Dendritic cell treated with granulocyte-macrophage colony-stimulating factor and Interleukin-4, amounts not matched to agents 40 ng/mL and 50 ng/mL, for 4 days (primary cell): Measurements from ENCODE around the gene TBL3.
A peak's percentile ranks its signal among the peaks of the same experiment; 100 is the strongest.

Experiments
- H3K27ac Mint-ChIP-seq: one replicate; pipeline ENCODE4 v1.8.0; 2022; ENCODE audit warnings: mild to moderate bottlenecking, mixed read lengths
- H3K27me3 Mint-ChIP-seq: one replicate; pipeline ENCODE4 v1.8.0; 2022; ENCODE audit warnings: mild to moderate bottlenecking, mixed read lengths
- H3K36me3 Mint-ChIP-seq: one replicate; pipeline ENCODE4 v1.8.0; 2022; ENCODE audit warnings: low read depth, mixed read lengths
- H3K4me1 Mint-ChIP-seq: one replicate; pipeline ENCODE4 v1.8.0; 2022; ENCODE audit warnings: low read depth, mixed read lengths
- H3K4me3 Mint-ChIP-seq: one replicate; pipeline ENCODE4 v1.8.0; 2022; ENCODE audit warnings: mild to moderate bottlenecking, moderate library complexity, mixed read lengths
- H3K9me3 Mint-ChIP-seq: one replicate; pipeline ENCODE4 v1.8.0; 2022; ENCODE audit warnings: mixed read lengths
- intact Hi-C: fragments of 100-400 bp; cut with micrococcal nuclease; formaldehyde crosslinking; loops from one replicate; pipeline ENCODE4 v1.15.0; 2022

The TBL3 gene

DNA sequence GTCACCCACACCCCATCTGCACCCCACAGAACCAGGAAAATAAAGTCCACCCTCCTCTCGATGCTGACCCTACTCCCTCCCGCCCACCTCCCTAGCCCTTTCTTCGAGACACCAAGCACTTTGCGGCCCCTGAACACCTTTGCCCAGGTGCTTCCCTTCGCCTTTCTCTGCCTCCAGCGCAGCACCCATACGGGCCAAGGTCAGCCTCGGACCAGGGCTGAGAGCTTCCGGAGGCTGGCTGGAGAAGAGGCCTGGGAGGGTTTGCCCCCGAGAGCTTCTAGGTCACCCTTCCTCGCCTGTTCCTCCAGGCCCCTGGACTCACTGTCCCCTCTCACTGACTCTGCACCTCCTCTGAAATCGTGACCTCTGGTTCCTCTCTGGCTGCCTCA, 52.2 kb downstream of the TBL3 start:
- Mint-ChIP-seq H3K27me3 (peaks cover 81% of the 10 kb centered on the region), H3K4me3 (no peak overlapping the region), H3K4me1 (peaks cover 43% of the 10 kb centered on the region), H3K36me3 (no peaks in the 10 kb centered on the region), H3K27ac (peak overlapping the region; percentile 67), H3K9me3 (no peaks in the 10 kb centered on the region)
- intact Hi-C loops, result no loop called here

GRCh38 chr16:2025251-2025650, 53.4 kb downstream of the TBL3 start:
- Mint-ChIP-seq H3K27ac (peak overlapping the region; percentile 67), H3K27me3 (peaks cover 76% of the 10 kb centered on the region), H3K4me3 (no peak overlapping the region)

DNA sequence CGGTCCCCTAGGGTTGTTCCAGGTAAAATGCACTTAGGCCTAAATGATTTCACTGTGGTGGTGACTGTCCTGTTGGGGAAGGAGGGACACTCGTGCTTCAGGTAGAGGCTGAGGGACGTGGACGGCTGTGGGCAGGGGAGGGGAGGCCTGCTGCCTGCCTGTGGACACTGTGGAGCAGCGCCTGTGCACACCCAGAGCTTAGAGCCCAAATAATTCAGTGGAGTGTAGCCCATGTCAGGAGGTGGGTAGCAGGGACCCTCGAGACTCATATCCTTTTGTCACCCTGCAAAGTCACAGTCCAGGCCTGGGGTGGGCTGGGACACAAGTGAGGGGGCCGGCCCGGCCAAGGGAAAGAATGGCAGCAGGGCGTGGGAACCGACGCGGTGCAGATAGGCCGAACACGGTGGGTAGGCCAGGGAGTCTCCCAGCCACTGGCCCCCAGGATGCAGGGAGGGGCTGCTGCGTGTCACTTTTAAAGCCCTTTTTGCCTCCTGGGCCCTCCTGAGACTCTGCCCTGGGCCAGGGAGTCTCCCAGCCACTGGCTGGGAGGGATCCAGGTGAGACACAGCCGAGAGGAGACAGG, 54.1 kb downstream of the TBL3 start:
- H3K4me3 Mint-ChIP-seq, result peak overlapping the region; percentile 40
- intact Hi-C loops, result no loop called here
- no peaks in the 10 kb centered on the region for H3K9me3 Mint-ChIP-seq
- peaks cover 74% of the 10 kb centered on the region for H3K27me3 Mint-ChIP-seq
- no peaks in the 10 kb centered on the region for H3K36me3 Mint-ChIP-seq
- H3K27ac Mint-ChIP-seq, result no peak overlapping the region
- H3K4me1 Mint-ChIP-seq, result peaks cover 33% of the 10 kb centered on the region

More at GRCh38 chr16:2025251-2025650, 53.4 kb downstream of the TBL3 start:
- Mint-ChIP-seq H3K36me3 (no peaks in the 10 kb centered on the region), H3K4me1 (peaks cover 39% of the 10 kb centered on the region), H3K9me3 (no peaks in the 10 kb centered on the region)
- intact Hi-C loops, result no loop called here

DNA sequence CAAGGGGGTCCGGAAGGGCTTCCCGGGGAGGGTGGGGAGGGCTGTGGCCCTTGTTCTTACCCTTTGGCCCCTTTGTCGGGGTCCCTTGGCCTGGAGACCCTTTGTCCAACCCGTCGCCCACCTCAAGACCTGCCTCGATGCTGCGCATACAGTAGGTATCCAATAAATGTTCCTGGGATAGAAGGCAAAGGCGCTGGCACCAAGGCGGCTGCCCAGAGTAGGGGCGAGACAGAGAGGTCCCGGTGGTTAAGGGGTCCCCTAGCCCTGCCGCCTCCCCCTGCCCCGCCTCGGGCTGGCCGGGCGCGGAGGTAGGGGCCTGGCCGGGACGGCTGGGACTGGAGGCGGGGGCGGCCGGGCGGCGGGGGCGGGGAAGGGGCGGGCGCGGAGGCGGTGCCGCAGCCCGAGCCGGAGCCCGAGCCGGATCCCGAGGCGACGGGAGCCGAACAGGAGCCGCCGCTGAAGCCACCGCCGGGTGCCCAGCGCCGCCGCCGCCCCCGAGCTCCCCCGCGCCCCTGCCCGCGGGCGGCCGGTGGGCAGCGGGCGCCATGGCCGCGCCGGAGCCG, 54.7 kb downstream of the TBL3 start, which contains the start of gene NHERF2:
Gene NHERF2 (plus strand): TSS at position 442 of the 563 bp plus-strand sequence. CDS start 104 bp downstream, at position 546.
- Mint-ChIP-seq H3K4me1 (peaks cover 33% of the 10 kb centered on the region), H3K27me3 (peaks cover 70% of the 10 kb centered on the region), H3K4me3 (peak within 1 kb of the TSS; percentile 67), H3K9me3 (no peaks in the 10 kb centered on the region), H3K36me3 (no peaks in the 10 kb centered on the region), H3K27ac (no peak within 1 kb of the TSS)
- intact Hi-C loops, result no loop called here

DNA sequence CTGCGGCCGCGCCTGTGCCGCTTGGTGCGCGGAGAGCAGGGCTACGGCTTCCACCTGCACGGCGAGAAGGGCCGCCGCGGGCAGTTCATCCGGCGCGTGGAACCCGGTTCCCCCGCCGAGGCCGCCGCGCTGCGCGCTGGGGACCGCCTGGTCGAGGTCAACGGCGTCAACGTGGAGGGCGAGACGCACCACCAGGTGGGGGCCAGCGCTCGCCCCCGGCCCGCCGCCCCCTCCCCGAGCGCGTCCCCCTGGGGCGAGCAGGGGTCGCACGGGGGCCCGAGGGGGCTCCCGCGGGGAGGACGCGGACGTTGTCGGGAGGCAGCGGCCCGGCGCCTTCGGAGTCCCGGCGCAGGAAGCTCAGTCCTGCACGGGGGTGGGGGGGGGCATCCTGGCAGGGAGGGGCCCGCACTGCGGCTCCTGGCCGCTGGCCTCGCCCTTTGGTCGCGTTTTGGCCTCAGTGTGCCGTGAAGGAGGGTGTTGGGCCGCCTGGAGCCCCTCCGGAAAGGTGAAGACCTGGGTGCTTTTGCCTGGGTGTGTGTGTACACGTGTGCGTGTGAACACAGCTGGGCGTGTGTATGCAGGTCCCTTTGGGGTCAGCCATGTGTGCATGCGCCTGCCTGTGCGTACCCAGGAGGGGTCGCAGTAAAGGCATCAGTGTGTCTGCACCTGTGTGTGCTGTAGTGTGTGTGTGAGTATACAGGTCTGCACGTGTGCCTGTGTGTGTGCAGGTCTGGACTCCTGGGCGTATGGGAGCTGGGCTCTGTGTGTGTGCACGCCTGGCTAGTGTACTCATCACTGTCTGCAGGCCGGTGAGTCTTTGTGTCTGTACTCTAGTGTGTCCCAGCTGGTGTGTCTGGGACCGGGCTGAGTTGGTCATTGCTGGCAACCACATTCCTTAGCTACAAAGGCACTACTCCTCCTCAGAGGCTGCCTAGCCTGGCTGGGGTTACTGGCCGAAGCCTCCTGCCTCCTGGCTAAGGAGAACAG, 55.5 kb downstream of the TBL3 start:
- Mint-ChIP-seq H3K27me3 (peaks cover 69% of the 10 kb centered on the region), H3K9me3 (no peaks in the 10 kb centered on the region), H3K4me3 (peak overlapping the region; percentile 67), H3K4me1 (peaks cover 34% of the 10 kb centered on the region), H3K36me3 (no peaks in the 10 kb centered on the region), H3K27ac (no peak overlapping the region)
- intact Hi-C loops, result no loop called here

DNA sequence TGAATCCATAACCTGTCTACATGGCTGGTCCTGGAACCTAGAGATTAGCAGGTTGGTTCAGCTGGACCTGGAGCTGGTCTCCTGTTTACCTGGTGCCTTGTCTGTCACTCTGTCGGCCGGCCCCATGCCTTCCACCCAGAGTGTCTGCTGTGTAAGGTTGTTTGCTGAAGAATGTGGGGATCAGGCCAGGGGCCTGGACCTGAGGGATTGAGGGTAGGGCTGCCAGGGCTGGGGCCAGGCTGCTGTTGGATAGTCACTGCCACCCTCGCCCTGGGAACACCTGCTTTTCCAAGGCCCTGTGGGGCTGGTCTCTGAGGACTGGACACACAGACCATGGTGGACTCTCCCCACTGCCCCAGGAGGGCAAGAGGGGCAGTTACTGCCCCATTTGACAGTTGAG, 56.3 kb downstream of the TBL3 start:
- H3K27me3 Mint-ChIP-seq, result peaks cover 71% of the 10 kb centered on the region
- H3K4me1 Mint-ChIP-seq, result peaks cover 34% of the 10 kb centered on the region
- H3K27ac Mint-ChIP-seq, result no peak overlapping the region
- H3K4me3 Mint-ChIP-seq, result no peak overlapping the region
- intact Hi-C loops, result no loop called here
- no peaks in the 10 kb centered on the region for H3K36me3 Mint-ChIP-seq
- H3K9me3 Mint-ChIP-seq, result no peaks in the 10 kb centered on the region

DNA sequence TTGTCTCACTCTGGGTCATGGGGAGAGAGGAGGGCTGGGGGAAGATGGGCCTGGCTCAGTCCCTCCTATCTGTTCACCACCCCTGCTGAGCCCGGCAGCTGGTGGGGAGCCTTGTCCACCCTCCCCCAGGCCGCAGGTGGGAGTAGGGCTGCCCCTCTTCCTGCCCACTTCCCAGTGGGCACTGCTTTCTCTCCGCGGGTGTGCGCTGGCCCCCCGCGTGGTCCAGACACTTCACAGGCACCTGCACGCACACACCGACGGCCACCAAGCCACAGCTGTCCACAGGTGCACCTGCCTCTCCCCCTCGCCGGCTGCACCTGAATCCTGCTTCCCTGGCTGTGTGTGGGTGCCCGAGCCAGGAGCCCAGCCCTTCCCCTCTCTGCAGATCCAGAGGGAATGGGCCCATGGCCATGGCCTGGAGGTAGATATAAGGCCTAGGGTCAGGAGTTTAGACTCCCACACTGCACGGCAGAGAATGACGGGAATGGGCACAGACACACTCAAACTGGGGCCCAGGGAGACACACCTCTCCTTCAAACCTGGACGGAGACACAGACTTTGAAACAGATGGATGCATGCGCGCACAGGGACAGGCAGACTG, 56.9 kb downstream of the TBL3 start:
- intact Hi-C loops, result no loop called here
- Mint-ChIP-seq H3K9me3 (no peaks in the 10 kb centered on the region), H3K36me3 (no peaks in the 10 kb centered on the region), H3K27me3 (peaks cover 76% of the 10 kb centered on the region), H3K4me1 (peaks cover 35% of the 10 kb centered on the region), H3K4me3 (no peak overlapping the region), H3K27ac (no peak overlapping the region)

- Mint-ChIP-seq H3K36me3 (no peaks in the 10 kb centered on the region), H3K4me1 (peaks cover 33% of the 10 kb centered on the region), H3K4me3 (no peak overlapping the region), H3K27ac (no peak overlapping the region), H3K27me3 (peaks cover 76% of the 10 kb centered on the region), H3K9me3 (no peaks in the 10 kb centered on the region)
- intact Hi-C loops, result no loop called here
These were observed 57.5 kb downstream of the TBL3 start for GRCh38 chr16:2029350-2029749.

GRCh38 chr16:2030036-2030435, 58.2 kb downstream of the TBL3 start:
- Mint-ChIP-seq H3K4me1 (peaks cover 31% of the 10 kb centered on the region), H3K4me3 (no peak overlapping the region), H3K9me3 (no peaks in the 10 kb centered on the region), H3K27ac (no peak overlapping the region), H3K36me3 (no peaks in the 10 kb centered on the region), H3K27me3 (peaks cover 75% of the 10 kb centered on the region)
- intact Hi-C loops, result no loop called here

DNA sequence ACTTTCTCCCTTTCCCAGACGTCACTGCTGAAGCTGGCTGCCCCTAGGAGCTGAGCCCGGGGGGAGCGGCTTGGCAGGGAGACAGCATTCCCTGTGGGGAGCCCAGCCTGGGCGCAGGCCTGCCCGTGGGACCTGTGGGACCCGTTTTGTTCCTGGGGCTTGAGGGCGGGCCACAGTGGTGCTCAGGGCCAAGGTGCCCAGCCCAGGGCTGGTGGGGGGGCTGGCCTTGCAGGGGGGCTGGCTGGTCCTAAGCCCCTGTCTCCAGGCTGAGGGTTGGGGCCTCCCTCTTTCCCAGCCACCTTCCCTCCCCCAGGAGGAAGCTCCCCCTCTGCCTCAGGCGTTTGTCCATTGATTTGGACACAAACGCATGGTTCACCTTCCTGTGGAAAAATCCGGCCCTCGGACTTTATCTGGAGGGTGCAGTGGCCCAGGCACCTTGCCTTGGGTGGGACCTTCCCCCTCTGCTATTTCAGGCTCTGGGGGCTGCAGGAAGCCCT, 59.3 kb downstream of the TBL3 start:
- Mint-ChIP-seq H3K4me3 (no peak overlapping the region), H3K9me3 (no peaks in the 10 kb centered on the region), H3K36me3 (no peaks in the 10 kb centered on the region), H3K27me3 (peaks cover 65% of the 10 kb centered on the region), H3K27ac (no peak overlapping the region), H3K4me1 (peaks cover 25% of the 10 kb centered on the region)
- intact Hi-C loops, result no loop called here
